ENCODE results near the gene SPIRE2.

Gene SPIRE2

DNA sequence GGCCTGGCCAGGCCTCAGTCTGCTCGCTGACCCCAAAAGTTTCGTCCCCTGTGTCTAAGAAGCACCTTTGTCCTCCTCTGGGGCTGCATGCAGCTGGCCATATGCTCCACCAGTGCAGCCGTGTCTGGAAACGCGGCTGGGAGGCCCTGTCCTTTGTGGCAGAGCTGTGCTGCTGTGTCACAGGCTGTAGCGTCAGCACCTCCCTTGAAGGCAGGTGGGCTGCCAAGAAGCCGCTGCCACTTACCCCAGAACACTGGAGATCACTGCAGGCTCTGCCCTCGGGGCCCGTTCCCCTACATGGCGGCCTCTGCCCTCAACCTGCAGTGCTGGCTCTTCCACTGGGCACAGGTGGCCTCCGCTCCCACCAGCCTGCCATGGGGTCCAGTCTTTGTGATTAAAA, 74.7 kb downstream of the SPIRE2 start:
- no peak overlapping the region for H3K4me3 ChIP-seq (ENCODE audit: low read depth, low read length)
- no peaks in the 10 kb centered on the region for H3K27me3 ChIP-seq (ENCODE audit: insufficient read depth, low read depth, severe bottlenecking)
- H3K9me3 ChIP-seq (ENCODE audit: severe bottlenecking): no peaks in the 10 kb centered on the region
- H3K27ac ChIP-seq: no peak overlapping the region
- H3K36me3 ChIP-seq: no peaks in the 10 kb centered on the region
- DNase-seq: no peak
- TF ChIP-seq, protein P1, sequence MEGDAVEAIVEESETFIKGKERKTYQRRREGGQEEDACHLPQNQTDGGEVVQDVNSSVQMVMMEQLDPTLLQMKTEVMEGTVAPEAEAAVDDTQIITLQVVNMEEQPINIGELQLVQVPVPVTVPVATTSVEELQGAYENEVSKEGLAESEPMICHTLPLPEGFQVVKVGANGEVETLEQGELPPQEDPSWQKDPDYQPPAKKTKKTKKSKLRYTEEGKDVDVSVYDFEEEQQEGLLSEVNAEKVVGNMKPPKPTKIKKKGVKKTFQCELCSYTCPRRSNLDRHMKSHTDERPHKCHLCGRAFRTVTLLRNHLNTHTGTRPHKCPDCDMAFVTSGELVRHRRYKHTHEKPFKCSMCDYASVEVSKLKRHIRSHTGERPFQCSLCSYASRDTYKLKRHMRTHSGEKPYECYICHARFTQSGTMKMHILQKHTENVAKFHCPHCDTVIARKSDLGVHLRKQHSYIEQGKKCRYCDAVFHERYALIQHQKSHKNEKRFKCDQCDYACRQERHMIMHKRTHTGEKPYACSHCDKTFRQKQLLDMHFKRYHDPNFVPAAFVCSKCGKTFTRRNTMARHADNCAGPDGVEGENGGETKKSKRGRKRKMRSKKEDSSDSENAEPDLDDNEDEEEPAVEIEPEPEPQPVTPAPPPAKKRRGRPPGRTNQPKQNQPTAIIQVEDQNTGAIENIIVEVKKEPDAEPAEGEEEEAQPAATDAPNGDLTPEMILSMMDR (IDR thresholded peaks at IDR 0.05; ENCODE audit: low read depth, low read length): no peak

DNA sequence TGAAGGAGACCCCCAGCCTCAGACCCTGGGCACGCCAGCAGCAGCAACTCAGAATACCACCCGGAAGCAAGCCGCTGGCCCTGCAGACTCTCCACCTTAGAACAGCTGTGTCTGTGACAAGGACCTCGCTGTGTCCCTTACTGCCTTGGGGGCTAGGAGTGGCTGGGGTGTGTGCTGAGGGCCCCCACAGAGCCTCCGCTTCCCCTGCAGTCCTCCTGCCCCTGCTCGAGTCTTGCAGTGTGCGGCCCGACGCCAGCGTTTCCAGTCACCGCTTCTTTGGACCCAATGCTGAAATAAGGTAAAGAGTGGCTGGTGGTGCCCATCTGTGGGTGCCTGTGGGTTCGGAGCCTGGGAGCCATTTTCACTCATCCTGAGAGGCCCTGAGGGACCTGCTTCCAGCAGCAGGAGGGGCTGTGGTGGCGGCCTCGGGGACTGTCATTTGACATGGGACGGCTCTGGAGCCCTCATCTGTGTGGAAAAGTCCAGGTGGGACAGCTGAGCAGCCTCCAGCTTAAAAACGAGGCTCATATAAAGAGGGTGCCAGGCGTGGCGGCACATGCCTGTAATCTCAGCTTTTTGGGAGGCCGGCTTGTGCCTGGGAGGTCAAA, 75.7 kb downstream of the SPIRE2 start:
- Histone ChIP-seq H3K27me3 (ENCODE audit: insufficient read depth, low read depth, severe bottlenecking) (no peaks in the 10 kb centered on the region), H3K36me3 (no peaks in the 10 kb centered on the region), H3K27ac (no peak overlapping the region), H3K9me3 (ENCODE audit: severe bottlenecking) (no peaks in the 10 kb centered on the region), H3K4me3 (ENCODE audit: low read depth, low read length) (no peak overlapping the region)
- TF ChIP-seq, protein P1 (IDR thresholded peaks at IDR 0.05; ENCODE audit: low read depth, low read length): no peak
- no peak for DNase-seq

DNA sequence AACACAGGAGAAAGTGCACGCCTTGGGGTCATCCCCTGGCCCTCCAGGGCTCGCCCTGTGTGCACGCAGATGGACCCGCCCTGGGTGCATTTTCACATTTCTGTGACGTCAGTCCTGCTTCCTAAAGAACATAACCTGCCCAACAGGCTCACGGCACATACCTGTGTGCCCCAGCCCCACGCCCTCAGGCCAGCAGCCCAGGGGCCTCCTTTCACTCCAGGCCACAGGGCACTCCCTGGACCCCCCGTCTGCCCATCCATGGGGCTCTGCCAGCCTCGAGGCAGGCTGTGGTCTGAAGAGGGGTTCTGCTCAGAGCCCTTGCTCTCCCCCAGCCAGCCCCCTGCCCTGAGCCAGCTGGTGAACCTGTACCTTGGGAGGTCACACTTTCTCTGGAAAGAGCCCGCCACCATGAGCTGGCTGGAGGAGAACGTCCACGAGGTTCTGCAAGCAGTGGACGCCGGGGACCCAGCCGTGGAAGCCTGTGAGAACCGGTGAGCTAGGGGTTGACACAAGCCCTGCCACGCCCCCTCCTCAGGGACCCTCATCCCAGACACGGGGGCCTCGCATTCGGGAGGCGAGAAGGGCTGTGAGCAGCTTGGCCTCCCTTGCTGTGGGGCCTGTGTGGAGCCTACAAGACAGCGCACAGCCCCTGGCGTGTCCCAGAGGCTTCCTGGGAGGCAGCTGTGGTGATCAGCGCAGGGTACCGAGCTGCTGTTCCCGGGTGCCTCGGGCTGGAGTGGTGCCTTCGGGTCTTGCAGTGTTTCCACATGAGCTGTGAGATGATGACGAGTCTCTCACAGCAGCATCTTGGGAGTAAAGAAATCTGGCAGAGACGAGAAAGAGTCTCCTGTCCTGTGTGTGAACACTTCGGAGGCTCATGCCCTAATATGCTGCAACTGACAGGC, 76.6 kb downstream of the SPIRE2 start:
- no peaks in the 10 kb centered on the region for H3K36me3 ChIP-seq
- TF ChIP-seq, protein P1 (IDR thresholded peaks at IDR 0.05; ENCODE audit: low read depth, low read length): no peak
- DNase-seq: no peak

DNA sequence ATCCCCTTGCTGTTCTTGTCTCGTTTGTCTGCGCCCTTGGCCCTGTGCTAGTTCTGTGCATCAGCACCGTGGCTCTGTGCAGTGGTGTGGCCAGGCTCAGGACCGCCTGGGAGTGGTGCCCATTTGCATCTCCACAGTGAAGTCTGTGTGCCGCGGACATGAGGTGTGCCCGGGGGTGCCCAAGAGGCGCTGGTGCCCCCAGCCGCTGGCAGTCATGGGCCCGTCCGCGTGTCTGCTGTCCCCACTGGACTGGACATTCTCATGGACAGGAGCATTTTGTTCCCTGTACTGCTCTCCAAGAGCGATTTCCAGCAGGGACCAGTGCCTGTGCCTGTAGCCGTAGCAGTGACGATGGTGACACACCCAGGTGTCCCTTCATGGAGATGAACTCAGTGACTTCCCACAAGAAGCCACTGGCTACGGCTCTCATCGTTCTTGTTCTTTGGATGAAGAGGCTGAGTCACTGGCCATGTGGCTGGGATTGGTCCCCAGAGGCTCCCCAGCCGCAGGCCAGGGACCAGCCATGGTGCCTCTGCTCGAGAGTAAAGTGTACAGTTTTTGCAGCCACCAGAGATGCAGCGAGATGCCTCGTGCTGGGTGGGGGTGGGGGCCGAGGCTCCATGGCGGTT, 77.3 kb downstream of the SPIRE2 start:
- TF ChIP-seq, protein P1 (IDR thresholded peaks at IDR 0.05; ENCODE audit: low read depth, low read length): no peak
- no peaks in the 10 kb centered on the region for H3K9me3 ChIP-seq (ENCODE audit: severe bottlenecking)
- H3K27ac ChIP-seq: no peak overlapping the region
- no peaks in the 10 kb centered on the region for H3K27me3 ChIP-seq (ENCODE audit: insufficient read depth, low read depth, severe bottlenecking)
- H3K36me3 ChIP-seq: peaks cover under 1% of the 10 kb centered on the region; the same call in 1 of the 2 replicates
- H3K4me3 ChIP-seq (ENCODE audit: low read depth, low read length): no peak overlapping the region
- DNase-seq: no peak

More for the DNA sequence above, 76.6 kb downstream of the SPIRE2 start:
- Histone ChIP-seq H3K27me3 (ENCODE audit: insufficient read depth, low read depth, severe bottlenecking) (no peaks in the 10 kb centered on the region), H3K9me3 (ENCODE audit: severe bottlenecking) (no peaks in the 10 kb centered on the region), H3K27ac (no peak overlapping the region), H3K4me3 (ENCODE audit: low read depth, low read length) (no peak overlapping the region)

DNA sequence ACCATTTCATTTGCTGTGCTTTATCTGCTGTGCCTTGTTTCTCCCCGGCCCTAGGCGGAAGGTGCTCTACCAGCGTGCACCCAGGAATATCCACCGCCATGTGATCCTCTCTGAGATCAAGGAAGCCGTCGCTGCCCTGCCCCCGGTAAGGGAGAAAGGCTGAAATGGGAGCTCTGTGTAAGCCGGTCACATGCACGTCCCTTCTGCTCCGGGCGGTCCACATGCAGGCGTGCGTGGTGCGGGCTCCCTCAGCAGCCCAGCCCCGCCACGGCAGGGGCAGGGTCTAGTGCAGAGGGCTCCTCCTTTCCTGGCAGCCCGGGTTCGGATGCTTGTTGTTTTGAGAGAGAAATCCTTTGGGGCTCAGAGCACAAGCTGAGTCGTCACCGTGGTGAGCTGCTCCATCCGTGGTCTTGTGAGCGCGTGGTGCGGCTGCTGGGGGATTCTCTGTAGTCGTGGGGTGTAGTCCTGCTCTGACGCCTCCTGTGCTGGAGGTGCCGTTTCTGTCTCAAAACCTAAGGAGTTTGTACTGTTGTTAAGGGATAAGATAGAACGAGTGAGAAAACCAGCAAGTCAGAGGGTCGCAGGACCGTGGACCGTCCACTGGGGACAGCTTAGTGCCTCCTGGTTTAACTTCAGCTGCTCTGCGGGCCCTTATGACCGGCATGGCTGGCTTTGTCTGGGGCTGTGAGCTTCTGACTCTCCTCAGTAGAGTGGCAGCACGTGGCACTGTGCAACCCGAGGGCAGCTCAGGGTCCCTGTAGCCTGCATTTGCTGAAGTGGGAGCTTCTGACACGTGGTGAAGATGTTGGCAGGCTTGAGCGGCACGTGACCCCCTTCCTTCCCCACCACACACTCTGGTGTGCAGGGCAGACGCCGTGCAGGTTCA, 78.1 kb downstream of the SPIRE2 start:
- Histone ChIP-seq H3K4me3 (ENCODE audit: low read depth, low read length) (no peak overlapping the region), H3K27me3 (ENCODE audit: insufficient read depth, low read depth, severe bottlenecking) (no peaks in the 10 kb centered on the region), H3K9me3 (ENCODE audit: severe bottlenecking) (no peaks in the 10 kb centered on the region), H3K27ac (no peak overlapping the region), H3K36me3 (peaks cover 8% of the 10 kb centered on the region; the same call in 1 of the 2 replicates)
- DNase-seq: no peak
- TF ChIP-seq, protein P1 (IDR thresholded peaks at IDR 0.05; ENCODE audit: low read depth, low read length): no peak
